NCI-H1092 treated with DMSO at 0.1 percent for 48 hours (cell line): ENCODE data around the gene INHBC.
"Not testable (repeated sequence)": the region's sequence is repeated elsewhere in the genome, so short reads cannot be mapped to it uniquely, and the experiment has no call there.

Experiments
- DNase-seq: peaks from one replicate; lab custom pipeline; 2025; lab: John Stamatoyannopoulos, UW

INHBC gene

DNA sequence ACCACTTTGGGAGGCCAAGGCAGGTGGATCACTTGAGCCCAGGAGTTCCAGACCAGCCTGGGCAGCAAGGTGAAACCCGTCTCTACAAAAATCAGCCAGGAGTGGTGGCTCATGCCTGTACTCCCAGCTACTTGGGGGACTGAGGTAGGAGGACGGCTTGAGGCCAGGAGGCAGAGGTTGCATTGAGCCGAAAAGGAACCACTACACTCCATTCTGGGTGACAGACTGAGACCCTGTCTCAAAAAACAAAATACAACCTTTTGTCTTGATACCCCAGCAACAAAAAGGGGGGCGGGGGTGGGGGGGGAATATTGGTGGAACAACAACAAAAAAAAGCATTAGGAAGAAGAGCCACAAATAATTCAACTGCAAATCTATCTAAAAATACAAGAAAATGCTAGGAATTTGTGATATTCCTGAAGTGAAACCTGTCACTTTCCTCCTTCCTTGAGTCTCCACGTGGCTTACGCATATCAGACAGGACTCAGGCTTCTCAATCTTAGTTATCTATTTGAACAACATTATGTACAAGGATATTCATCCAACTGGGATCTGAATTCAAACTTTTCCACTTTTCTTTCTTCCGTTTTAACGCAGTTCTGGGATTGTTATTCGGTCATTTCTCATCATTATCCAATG lies 5.0 kb upstream of the INHBC start:
- no peak for DNase-seq

DNA sequence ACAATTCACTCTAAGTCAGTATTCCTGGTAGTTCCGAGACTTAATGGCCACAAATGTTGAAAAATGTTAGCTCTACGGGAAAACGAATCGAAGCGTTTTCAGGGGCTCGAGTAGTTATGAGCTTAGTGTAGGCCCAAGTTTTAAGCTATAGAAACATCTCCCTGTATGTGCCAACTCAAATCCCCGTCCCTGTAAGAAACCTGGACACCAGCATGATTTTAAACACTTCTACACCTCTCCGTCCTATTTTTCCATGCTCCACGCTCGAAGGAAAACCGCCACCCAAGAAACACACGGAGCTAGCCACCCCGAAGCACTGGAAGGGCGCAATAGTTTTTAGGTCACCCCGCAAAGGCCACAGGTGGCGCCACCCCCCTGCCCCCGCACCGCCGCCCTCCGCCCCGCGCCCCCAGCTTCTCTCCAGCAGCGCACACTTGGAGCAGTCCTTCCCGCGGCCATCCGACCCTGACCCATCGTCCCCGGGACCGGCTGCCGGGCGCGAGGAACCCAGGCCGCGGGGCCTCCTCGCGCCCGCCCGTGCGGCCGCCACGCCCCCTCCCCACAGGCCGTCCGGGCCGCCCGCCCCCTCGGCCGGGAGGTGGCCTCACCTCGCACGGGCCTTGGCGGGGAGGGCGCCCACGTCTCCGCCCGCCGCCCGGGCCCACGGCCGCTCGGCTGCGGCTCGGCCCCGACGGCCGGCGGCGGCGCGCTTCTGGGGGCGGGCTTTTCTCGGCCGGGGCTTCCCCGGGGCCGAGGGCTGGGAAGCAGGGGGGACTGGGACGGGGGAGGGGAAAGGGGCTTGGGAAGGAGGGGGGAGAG lies 4.3 kb upstream of the INHBC start:
- DNase-seq, result peak; percentile 48

DNA sequence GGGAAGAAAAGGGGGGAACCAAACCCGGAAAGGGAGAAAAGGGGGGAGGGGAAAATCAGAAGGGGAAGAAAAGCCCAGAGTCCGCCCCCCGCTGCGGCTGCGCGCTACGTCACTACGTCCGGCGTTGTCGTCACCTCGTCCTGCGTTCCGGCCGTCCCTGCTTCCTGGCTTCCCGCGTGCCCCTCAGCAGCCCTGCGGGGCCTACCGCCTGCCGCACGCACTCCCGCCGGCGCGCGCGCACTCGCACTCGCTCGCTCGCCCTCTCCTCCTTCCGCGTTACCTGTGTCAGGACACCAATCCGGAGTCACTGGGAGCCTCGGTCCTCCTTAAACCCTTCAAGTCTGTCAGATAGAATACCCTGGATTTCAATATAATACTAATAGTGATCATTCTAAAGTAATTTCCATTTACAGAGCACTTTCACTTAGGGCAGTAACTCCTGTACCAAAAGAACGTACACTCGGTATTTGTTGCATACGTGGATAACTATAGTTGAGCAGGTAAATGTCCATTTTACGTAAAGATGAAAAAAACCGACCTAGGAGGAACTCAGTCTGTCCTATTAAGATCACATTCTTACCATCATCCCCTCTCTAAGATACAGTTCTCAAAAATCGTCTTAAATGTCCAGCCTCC lies 3.5 kb upstream of the INHBC start, which contains the start of gene R3HDM2:
TSS of gene R3HDM2 (minus strand) at position 113 of the 636 bp plus-strand sequence. CDS start 120,615 bp downstream, outside the sequence.
- DNase-seq, result peak; percentile 90

DNA sequence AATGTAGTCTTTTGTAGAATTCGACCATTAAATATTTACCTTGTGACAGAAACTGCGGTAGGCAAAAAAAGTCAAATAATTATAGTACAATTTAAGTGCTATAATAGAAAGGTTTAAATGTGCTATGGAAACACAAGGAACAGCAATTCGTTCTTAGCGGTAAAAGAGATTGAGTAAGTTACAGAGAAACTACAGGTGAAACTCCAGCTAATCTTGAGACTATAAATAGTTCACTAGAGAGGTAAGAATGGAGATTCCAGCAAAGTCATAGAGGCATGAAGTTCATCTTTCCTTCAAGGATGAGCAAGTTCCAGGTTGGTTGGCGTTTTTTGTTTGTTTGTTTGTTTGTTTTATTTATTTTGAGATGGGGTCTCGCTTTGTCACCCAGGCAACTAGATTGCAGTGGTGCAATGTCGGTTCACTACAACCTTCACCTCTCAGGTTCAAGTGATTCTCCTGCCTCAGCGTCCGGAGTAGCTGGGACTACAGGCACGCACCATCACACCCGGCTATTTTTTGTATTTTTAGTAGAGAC lies 2.9 kb upstream of the INHBC start:
- no peak for DNase-seq

DNA sequence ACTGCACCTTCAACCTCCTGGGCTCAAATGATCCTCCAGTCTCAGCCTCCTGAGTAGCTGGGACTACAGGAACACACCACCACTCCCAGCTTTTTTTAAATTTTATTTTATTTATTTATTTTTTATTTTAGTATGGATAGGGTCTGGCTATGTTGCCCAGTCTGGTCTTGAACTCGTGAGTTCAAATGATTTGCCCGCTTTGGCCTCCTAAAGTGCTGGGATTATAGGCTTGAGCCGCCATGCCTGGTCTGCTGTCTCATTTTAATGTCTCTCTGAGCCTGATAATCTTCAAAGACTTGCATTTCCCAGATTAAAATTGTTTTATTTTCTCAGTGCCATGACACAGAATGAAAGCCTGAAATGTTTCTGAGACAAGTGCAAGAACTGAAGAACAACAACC lies 1.2 kb upstream of the INHBC start:
- no peak for DNase-seq

DNA sequence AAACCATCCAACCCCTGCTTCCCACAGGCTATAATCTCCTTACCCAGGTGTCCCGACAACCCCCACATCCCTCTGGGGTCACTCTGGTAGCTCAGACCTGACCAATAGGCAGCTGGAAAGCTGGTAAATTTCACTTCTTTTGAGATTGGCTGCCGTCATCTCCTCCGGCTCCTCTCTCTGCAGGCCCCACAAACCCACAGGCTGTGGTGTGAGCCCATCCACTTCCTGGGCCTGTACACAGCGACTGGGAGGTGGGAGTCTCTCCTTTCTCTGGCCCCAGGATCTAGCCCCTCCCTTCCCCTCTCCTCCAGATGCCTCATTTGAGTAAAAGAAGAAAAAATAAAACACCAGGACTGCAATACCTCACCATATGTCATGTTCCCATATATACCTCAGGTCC lies 709 bp downstream of the INHBC start:
- no peak for DNase-seq

DNA sequence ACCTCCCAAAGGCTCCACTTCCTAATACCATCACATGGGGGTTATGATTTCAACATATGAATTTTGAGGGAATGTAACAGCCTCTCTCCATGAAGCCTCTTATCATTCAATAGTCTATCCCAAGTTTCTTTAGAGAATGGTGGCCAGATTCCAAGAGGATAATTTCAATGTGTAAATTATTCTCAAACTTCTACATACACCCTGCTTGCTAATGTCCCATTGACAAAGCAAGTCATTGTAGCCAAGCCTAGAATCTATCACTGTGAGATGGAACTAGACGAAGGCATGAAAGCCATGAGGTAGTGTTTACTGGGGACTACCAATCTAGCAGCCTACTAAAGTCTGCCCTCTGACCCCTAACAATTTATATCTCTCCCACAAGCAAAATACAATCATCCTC lies 3.8 kb downstream of the INHBC start:
- DNase-seq, result no peak

DNA sequence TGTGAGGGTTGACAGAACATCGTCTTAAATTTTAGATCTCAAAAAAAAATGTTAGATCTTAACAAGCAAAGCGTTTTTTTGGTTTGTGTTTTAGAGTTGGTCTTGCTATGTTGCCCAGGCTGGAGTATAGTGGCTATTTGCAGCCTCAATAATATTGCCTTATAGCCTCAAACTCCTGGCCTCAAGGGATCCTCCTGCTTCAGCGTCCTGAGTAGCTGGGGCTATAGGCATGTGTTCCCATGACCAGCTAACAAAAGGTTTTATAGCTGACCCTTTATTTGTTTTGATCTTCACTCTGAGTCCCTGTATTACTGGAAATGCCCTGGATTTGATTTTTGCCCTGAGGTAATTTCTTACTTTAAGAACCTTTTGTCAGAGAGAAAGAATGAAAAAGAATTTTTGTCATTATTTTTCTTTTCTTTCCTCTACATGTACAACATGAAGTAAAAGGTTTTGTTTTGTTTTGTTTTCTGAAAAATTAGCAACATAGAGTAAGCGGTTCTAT lies 5.2 kb downstream of the INHBC start:
- no peak for DNase-seq

DNA sequence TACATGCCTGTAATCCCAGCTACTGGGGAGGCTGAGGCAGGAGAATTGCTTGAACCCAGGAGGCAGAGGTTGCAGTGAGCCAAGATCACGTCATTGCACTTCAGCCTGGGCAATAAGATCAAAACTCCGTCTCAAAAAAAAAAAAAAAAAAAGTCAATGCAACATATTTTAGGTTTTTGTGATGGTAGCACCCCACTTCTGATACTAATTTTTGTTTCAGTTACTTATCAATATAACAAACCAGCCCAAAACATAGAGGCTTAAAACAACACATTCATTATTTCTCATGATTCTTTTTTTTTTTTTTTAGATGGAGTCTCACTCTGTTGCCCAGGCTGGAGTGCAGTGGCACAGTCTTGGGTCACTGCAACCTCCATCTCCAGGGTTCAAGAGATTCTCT lies 6.8 kb downstream of the INHBC start:
- DNase-seq, result not testable (repeated sequence)

DNA sequence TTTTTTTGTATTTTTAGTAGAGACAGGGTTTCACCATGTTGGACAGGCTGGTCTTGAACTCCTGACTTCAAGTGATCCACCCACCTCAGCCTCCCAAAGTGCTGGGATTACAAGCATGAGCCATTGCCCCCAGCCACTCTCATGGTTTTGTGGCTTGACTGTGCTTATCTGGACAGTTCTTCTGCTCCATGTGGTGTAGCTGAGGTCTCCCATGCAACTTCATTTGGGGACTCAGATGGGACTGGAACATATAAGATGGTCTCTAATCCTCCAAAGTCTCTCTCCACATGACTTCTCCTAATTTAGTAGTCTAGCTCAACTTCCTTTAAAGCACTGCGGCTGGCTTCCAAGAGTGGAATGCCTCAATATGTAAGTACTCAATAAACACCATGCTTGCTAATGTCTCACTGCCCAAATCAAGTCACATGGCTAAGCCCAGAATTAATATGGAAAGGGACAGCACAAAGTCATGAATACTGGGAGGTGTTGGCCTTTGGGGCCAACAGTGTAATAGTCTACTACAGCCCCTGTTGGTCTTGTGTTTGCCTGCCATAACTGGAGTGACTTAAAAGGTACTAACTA lies 7.4 kb downstream of the INHBC start:
- no peak for DNase-seq

DNA sequence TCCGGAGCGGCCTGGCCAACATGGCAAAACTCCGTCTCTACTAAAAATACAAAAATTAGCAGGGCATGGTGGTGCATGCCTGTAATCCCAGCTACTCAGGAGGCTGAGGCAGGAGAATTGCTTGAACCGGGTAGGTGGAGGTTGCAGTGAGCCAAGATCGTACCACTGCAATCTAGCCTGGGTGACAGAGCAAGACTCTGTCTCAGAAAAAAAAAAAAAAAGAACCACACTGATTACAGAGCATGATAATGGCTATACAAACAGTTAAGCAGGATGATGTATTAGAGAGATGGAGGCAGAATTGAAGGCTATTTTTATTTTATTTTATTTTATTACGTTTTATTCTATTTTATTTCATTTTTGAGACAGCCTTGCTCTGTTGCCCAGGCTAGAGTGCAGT lies 9.8 kb downstream of the INHBC start:
- DNase-seq, result not testable (repeated sequence)

DNA sequence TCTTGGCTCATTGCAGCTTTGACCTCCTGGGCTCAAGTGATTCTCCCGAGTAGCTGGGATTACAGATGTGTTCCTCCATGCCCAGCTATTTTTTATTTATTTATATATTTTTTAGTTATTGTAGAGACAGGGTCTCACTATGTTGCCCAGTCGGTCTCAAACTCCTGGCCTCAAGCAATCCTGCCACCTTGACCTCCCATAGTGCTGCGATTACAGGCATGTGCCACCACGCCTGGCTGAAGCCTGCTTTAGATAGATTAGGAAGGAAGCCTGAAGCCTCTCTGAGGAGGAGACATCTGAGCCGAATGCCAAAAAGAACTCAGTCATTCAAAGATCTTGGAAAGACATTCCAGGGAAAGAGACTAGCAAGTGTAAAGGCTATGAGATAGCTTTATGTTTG lies 10.2 kb downstream of the INHBC start:
- DNase-seq, result no peak

DNA sequence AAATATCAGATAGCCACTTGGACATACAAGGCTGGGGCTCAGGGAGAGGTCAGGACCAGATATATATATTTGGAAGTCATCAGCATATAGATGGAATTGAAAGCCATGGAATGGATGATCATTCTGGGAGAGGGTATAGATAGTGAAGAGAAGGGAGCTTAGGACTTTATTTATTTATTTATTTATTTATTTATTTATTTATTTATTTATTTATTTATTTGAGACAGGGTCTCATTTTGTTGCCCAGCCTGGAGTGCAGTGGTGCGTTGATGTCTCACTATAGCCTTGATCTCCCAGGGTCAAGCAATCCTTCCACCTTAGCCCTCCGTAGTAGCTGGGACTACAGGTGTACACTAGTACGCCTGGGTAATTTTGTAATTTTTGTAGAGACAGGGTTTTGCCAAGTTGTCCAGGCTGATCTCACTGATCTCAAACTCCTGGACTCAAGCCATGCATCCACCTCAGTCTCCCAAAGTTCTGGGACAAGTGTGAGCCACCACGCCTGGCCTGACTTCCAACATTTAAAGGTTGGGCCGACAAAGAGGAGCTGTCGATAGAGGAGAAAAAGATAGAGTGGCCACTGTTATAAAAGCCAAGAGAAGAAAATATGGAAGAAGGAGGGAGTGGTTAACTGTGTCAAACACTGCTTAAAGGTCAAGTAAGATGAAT lies 11.8 kb downstream of the INHBC start:
- DNase-seq, result no peak

DNA sequence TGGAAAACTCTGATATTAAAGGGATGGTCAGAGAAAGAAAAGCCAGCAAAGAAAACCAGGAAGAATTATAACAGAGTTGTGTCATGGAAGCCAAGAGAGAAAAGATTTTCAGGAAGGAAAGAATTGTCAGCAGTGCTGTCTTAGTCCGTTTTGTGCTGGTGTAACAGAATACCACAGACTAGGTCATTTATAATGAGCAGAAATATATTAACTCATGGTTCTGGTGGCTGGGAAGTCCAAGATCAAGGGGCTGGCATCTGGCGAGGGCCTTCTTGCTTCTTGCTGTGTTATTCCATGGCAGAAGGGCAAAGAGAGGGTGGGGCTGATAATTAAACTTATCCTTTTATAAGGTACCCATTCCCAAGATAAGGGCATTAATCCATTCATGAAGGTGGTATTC lies 14.1 kb downstream of the INHBC start:
- DNase-seq, result no peak

DNA sequence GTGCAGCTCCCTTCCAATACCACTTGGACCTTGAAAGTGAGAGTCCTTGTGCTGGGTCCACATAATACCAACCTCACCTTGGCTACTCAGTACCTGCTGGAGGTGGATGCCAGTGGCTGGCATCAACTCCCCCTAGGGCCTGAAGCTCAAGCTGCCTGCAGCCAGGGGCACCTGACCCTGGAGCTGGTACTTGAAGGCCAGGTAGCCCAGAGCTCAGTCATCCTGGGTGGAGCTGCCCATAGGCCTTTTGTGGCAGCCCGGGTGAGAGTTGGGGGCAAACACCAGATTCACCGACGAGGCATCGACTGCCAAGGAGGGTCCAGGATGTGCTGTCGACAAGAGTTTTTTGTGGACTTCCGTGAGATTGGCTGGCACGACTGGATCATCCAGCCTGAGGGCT lies 14.8 kb downstream of the INHBC start:
- DNase-seq, result no peak

DNA sequence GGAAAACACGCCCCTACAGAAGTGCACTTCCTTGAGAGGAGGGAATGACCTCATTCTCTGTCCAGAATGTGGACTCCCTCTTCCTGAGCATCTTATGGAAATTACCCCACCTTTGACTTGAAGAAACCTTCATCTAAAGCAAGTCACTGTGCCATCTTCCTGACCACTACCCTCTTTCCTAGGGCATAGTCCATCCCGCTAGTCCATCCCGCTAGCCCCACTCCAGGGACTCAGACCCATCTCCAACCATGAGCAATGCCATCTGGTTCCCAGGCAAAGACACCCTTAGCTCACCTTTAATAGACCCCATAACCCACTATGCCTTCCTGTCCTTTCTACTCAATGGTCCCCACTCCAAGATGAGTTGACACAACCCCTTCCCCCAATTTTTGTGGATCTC lies 15.5 kb downstream of the INHBC start:
- DNase-seq, result no peak

DNA sequence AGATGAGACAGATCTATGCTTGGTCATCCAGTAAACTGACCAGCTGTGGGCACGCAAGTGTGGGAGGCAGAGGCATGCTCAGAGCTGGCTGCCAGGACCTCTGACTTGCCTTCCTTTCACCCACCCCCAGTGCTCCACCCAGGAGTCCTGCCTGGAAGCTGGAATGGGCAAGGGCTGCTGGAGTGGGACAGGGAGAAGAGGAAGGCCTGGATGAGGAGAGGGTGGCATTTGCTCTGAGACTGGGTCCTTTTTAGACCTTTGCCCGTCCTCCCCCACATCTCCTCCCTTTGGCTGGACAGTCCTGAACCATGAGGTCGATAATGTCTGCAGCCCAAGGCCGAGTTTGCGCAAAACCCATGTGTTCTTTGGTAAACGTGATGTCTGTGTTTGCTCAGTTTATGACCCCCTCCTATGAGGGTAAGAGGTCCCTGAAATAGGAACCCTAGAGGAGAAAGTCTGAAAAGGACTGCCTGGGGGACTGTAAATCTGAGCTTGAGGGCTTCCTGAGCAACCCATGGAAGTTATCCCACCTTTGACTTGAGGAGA lies 16.7 kb downstream of the INHBC start:
- no peak for DNase-seq

DNA sequence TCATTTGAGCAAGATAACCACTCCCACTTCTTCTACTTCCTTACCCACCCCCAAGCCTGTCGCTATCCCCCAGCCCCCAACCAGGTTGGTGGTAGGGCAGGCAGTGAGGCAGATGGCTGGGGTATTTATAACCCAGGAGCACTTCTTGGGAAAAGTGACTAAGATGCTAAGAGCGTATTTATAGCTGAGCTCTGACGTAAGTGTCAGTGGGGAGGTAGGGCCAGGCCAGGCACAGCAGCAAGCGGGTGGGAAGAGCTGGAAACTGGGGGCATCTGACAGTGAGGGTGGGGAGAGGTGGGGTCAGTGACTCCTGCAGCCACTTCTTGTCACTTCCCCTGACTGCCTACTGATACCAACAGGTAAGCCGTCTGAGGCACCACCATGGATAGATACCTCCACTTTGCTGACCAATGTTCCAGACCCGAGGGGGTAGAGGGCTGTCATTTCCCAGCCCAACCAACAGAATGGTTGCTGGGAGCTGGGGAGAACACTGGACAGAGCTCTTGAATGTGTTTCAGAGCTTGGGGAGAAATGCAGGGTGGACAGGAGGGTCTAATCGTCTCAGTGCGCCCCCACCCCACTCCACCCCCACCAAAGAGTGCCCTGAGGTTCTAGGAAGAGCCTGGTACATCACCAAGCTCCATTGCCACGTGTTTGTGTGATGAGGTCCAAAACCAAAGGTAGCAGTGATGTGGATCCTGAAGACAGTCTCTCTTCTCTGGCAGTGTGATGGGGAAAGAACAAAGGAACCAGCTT lies 17.8 kb downstream of the INHBC start:
- DNase-seq, result no peak

DNA sequence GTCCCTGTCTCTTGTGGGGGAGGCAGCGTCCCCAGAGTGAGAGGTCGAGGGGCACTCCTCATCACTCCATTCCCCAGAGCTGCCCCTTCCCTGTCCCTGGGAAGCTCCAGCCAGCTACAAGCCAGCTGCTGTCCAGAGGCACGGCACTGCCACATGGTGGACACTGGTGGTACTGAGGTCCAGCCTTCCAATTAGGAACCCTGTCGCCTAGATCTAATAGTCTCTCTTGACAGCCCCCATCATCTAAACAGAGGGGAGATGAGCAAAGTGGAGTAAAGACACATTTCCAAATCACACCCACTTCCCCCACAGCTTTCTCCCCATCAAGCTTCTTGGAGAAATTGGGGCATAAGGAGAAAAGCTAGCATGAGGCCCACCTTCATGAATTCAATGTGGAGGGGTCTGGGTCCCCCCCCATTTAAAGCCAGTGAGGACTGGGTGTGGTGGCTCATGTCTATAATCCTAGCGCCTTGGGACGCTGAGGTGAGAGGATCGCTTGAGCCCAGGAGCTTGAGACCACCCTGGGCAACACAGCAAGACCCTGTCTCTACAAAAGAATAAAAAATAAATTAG lies 18.4 kb downstream of the INHBC start:
- peak; percentile 54 for DNase-seq

DNA sequence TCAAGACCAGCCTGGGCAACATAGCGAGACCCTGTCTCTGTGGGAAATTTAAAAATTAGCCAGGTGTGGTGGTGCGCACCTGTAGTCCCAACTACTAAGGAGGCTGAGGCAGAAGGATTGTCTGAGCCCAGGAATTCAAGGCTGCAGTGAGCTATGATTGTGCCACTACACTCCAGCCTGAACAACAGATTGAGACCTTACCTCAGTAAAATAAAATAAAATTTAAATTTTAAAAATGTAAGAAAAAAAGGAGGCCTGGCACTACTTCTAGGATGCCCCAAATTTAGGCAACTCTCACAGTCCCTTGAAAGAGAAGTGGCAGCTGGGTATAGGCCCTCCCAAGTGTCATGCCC lies 19.6 kb downstream of the INHBC start:
- DNase-seq, result no peak
